Hepatocyte (in vitro differentiated cells): Measurements from ENCODE around the gene TOX2. TPM values are rescaled to one million over a fixed set of nuclear protein-coding genes. Genes with fewer than 3 reads are reported as not detected.

Experiments
- DNase-seq: peaks from one replicate; pipeline ENCODE4 v3.0.0-alpha.2; 2016; ENCODE audit warnings: low spot score
- H2AFZ ChIP-seq: fragments of 200-600 bp; sonication (generic); 2 replicates; pipeline ENCODE4 v1.6.0; 2016; ENCODE audit warnings: antibody characterized with exemption, mild to moderate bottlenecking
- H3K27ac ChIP-seq: fragments of 200-600 bp; sonication (generic); 2 replicates; pipeline ENCODE4 v1.5.1; 2016; ENCODE audit warnings: mild to moderate bottlenecking
- H3K27me3 ChIP-seq: fragments of 200-600 bp; sonication (generic); 2 replicates; pipeline ENCODE4 v1.6.1; 2016
- H3K36me3 ChIP-seq: fragments of 200-600 bp; sonication (generic); replicated peaks from 2 replicates; pipeline ENCODE4 v1.5.1; 2016; ENCODE audit warnings: low read depth; ENCODE audit not compliant: insufficient read depth
- H3K4me1 ChIP-seq: fragments of 200-600 bp; sonication (generic); 2 replicates; pipeline ENCODE4 v1.5.1; 2016; ENCODE audit warnings: mild to moderate bottlenecking, moderate library complexity; ENCODE audit not compliant: insufficient read depth
- H3K4me2 ChIP-seq: fragments of 200-600 bp; sonication (generic); 2 replicates; pipeline ENCODE4 v1.6.0; 2016
- H3K4me3 ChIP-seq: fragments of 200-600 bp; sonication (generic); 2 replicates; pipeline ENCODE4 v1.5.1; 2016; ENCODE audit warnings: mild to moderate bottlenecking
- H3K79me2 ChIP-seq: fragments of 200-600 bp; sonication (generic); 2 replicates; pipeline ENCODE4 v1.6.0; 2017; ENCODE audit warnings: mild to moderate bottlenecking
- H3K9me2 ChIP-seq: fragments of 200-600 bp; sonication (generic); replicated peaks from 2 replicates; pipeline ENCODE4 v1.6.0; 2017; ENCODE audit warnings: mild to moderate bottlenecking; ENCODE audit not compliant: insufficient read depth
- H3K9me3 ChIP-seq: fragments of 200-600 bp; sonication (generic); 2 replicates; pipeline ENCODE4 v1.5.1; 2016; ENCODE audit warnings: low read depth, mild to moderate bottlenecking
- H4K20me1 ChIP-seq: fragments of 200-600 bp; sonication (generic); 2 replicates; pipeline ENCODE4 v1.6.0; 2016; ENCODE audit warnings: mild to moderate bottlenecking; ENCODE audit not compliant: insufficient read depth, poor library complexity, severe bottlenecking
- CTCF ChIP-seq: fragments of 200-600 bp; sonication (generic); IDR thresholded peaks from 2 replicates; pipeline ENCODE4 v1.5.1; 2016; ENCODE audit warnings: antibody characterized with exemption, mild to moderate bottlenecking; ENCODE audit not compliant: poor library complexity
- EZH2 ChIP-seq: fragments of 200-600 bp; sonication (generic); IDR thresholded peaks from 2 replicates; pipeline ENCODE4 v1.6.1; 2016; ENCODE audit warnings: antibody characterized with exemption, mild to moderate bottlenecking, borderline replicate concordance
- EZH2phosphoT487 ChIP-seq: fragments of 200-600 bp; sonication (generic); IDR thresholded peaks from one replicate; pipeline ENCODE4 v1.6.1; 2018; ENCODE audit warnings: antibody characterized with exemption, mild to moderate bottlenecking, low read depth, moderate library complexity; ENCODE audit not compliant: unreplicated experiment, severe bottlenecking
- WGBS: methylation state at CpG from one replicate; pipeline ENCODE4 v1.1.6; 2016; ENCODE audit warnings: low lambda C conversion rate; ENCODE audit errors: missing lambda C conversion rate; 5-methylcytosine and 5-hydroxymethylcytosine counted together
- polyA plus RNA-seq: library from polyadenylated mRNA; unstranded; fragments of >200 nt; fragmentation: Nextera tagmentation; extraction: Ambion mirVana; gene quantifications from 2 replicates; pipeline ENCODE4 v1.2.1, GENCODE V29; 2016
- total RNA-seq: library from RNA; depleted of rRNA; stranded (reverse); fragments of >200 nt; gene quantifications from 2 replicates; pipeline ENCODE4 v1.2.3, GENCODE V29; 2014

TOX2 gene
- total and polyA plus RNA-seq, 2 experiments from 2014 or later: 0.87 to 12.1 TPM

GRCh38 chr20:44112456-44112855, 197.8 kb downstream of the TOX2 start:
- H3K4me3 ChIP-seq: no peak overlapping the region
- no peaks in the 10 kb centered on the region for H3K36me3 ChIP-seq
- no peak overlapping the region for H3K4me2 ChIP-seq
- no peak overlapping the region for H3K27ac ChIP-seq
- TF ChIP-seq CTCF (no peak), EZH2phosphoT487 (no peak), EZH2 (no peak)
- H3K4me1 ChIP-seq: no peaks in the 10 kb centered on the region
- 85% methylated on average over 6 of the region's 6 CpGs for WGBS
- no peak for DNase-seq
- H3K79me2 ChIP-seq: no peaks in the 10 kb centered on the region
- no peaks in the 10 kb centered on the region for H3K27me3 ChIP-seq
- no peaks in the 10 kb centered on the region for H3K9me3 ChIP-seq
- no peaks in the 10 kb centered on the region for H3K9me2 ChIP-seq
- no peak overlapping the region for H2AFZ ChIP-seq
- H4K20me1 ChIP-seq: no peaks in the 10 kb centered on the region

GRCh38 chr20:44112889-44113617, 198.4 kb downstream of the TOX2 start:
- Histone ChIP-seq H3K36me3 (no peaks in the 10 kb centered on the region), H3K9me3 (no peaks in the 10 kb centered on the region), H3K9me2 (no peaks in the 10 kb centered on the region), H4K20me1 (no peaks in the 10 kb centered on the region), H3K79me2 (no peaks in the 10 kb centered on the region), H3K4me2 (no peak overlapping the region), H3K4me3 (no peak overlapping the region), H3K4me1 (no peaks in the 10 kb centered on the region), H2AFZ (no peak overlapping the region), H3K27me3 (no peaks in the 10 kb centered on the region), H3K27ac (no peak overlapping the region)
- TF ChIP-seq EZH2phosphoT487: no peak
- no peak for TF ChIP-seq CTCF
- no peak for TF ChIP-seq EZH2
- no peak for DNase-seq
- 71% methylated on average over 7 of the region's 7 CpGs for WGBS

GRCh38 chr20:44113618-44114376, 199.1 kb downstream of the TOX2 start:
- Histone ChIP-seq H3K9me3 (no peaks in the 10 kb centered on the region), H4K20me1 (no peaks in the 10 kb centered on the region), H3K79me2 (no peaks in the 10 kb centered on the region), H3K4me2 (no peak overlapping the region), H3K27ac (no peak overlapping the region), H3K27me3 (no peaks in the 10 kb centered on the region), H2AFZ (no peak overlapping the region), H3K36me3 (no peaks in the 10 kb centered on the region), H3K9me2 (no peaks in the 10 kb centered on the region), H3K4me3 (no peak overlapping the region), H3K4me1 (no peaks in the 10 kb centered on the region)
- TF ChIP-seq EZH2 (no peak), CTCF (no peak), EZH2phosphoT487 (no peak)
- 52% methylated on average over 8 of the region's 8 CpGs for WGBS
- no peak for DNase-seq
